ENCODE measurements around the gene STN1. TPM values are rescaled to one million over a fixed set of nuclear protein-coding genes. Genes with fewer than 3 reads are reported as not detected.
A peak's percentile ranks its signal among the peaks of the same experiment; 100 is the strongest.

STN1 gene
- 28.7 TPM for total RNA-seq

GRCh38 chr10:103918053-103918846, at the start of gene STN1:
STN1 (minus strand) TSS chr10:103918184; CDS start chr10:103917594, 590 bp downstream.
- H3K4me3 ChIP-seq (ENCODE audit: low read length) = peak within 1 kb of the TSS; percentile 94
- H3K27me3 ChIP-seq (ENCODE audit: insufficient read depth, low read length) = no peaks in the 10 kb centered on the region

GRCh38 chr10:103967448-103968071, 49.6 kb upstream of the STN1 start:
- Histone ChIP-seq H3K4me3 (ENCODE audit: low read length) (peak overlapping the region; percentile 91), H3K9me3 (ENCODE audit: low read depth, low read length) (no peaks in the 10 kb centered on the region), H3K4me1 (ENCODE audit: insufficient read depth, low read length) (peaks cover 28% of the 10 kb centered on the region)

More at GRCh38 chr10:103918053-103918846, at the start of gene STN1:
- Histone ChIP-seq H3K4me1 (ENCODE audit: insufficient read depth, low read length) (peaks cover 60% of the 10 kb centered on the region), H3K9me3 (ENCODE audit: low read depth, low read length) (no peaks in the 10 kb centered on the region)

GRCh38 chr10:103966671-103967447, 48.9 kb upstream of the STN1 start, which contains the start of gene SLK:
SLK (plus strand) TSS chr10:103967140; CDS start chr10:103967746, 606 bp downstream.
- Histone ChIP-seq H3K9me3 (ENCODE audit: low read depth, low read length) (no peaks in the 10 kb centered on the region), H3K4me1 (ENCODE audit: insufficient read depth, low read length) (peaks cover 28% of the 10 kb centered on the region), H3K27me3 (ENCODE audit: insufficient read depth, low read length) (no peaks in the 10 kb centered on the region), H3K4me3 (ENCODE audit: low read length) (peak within 1 kb of the TSS; percentile 91)

More at GRCh38 chr10:103967448-103968071, 49.6 kb upstream of the STN1 start:
- no peaks in the 10 kb centered on the region for H3K27me3 ChIP-seq (ENCODE audit: insufficient read depth, low read length)

- H3K4me3 ChIP-seq (ENCODE audit: low read length) = no peak overlapping the region
- no peaks in the 10 kb centered on the region for H3K4me1 ChIP-seq (ENCODE audit: insufficient read depth, low read length)
- no peaks in the 10 kb centered on the region for H3K27me3 ChIP-seq (ENCODE audit: insufficient read depth, low read length)
- no peaks in the 10 kb centered on the region for H3K9me3 ChIP-seq (ENCODE audit: low read depth, low read length)
These were observed 42.1 kb upstream of the STN1 start for GRCh38 chr10:103960103-103960502.

- Histone ChIP-seq H3K4me3 (ENCODE audit: low read length) (no peak overlapping the region), H3K4me1 (ENCODE audit: insufficient read depth, low read length) (no peaks in the 10 kb centered on the region), H3K9me3 (ENCODE audit: low read depth, low read length) (no peaks in the 10 kb centered on the region), H3K27me3 (ENCODE audit: insufficient read depth, low read length) (no peaks in the 10 kb centered on the region)
These were observed 41.0 kb upstream of the STN1 start for GRCh38 chr10:103958996-103959395.

GRCh38 chr10:103954543-103954942, 36.6 kb upstream of the STN1 start:
- H3K9me3 ChIP-seq (ENCODE audit: low read depth, low read length) = no peaks in the 10 kb centered on the region
- H3K4me3 ChIP-seq (ENCODE audit: low read length) = no peak overlapping the region
- no peaks in the 10 kb centered on the region for H3K27me3 ChIP-seq (ENCODE audit: insufficient read depth, low read length)
- H3K4me1 ChIP-seq (ENCODE audit: insufficient read depth, low read length) = no peaks in the 10 kb centered on the region

- Histone ChIP-seq H3K9me3 (ENCODE audit: low read depth, low read length) (no peaks in the 10 kb centered on the region), H3K4me3 (ENCODE audit: low read length) (no peak overlapping the region), H3K4me1 (ENCODE audit: insufficient read depth, low read length) (no peaks in the 10 kb centered on the region), H3K27me3 (ENCODE audit: insufficient read depth, low read length) (no peaks in the 10 kb centered on the region)
These were observed 34.0 kb upstream of the STN1 start for GRCh38 chr10:103951942-103952341.

GRCh38 chr10:103951183-103951582, 33.2 kb upstream of the STN1 start:
- Histone ChIP-seq H3K27me3 (ENCODE audit: insufficient read depth, low read length) (no peaks in the 10 kb centered on the region), H3K9me3 (ENCODE audit: low read depth, low read length) (no peaks in the 10 kb centered on the region), H3K4me1 (ENCODE audit: insufficient read depth, low read length) (no peaks in the 10 kb centered on the region)

GRCh38 chr10:103949728-103950127, 31.7 kb upstream of the STN1 start:
- H3K9me3 ChIP-seq (ENCODE audit: low read depth, low read length) = no peaks in the 10 kb centered on the region

More at GRCh38 chr10:103951183-103951582, 33.2 kb upstream of the STN1 start:
- H3K4me3 ChIP-seq (ENCODE audit: low read length) = no peak overlapping the region

GRCh38 chr10:103947799-103948516, 30.0 kb upstream of the STN1 start:
- H3K4me3 ChIP-seq (ENCODE audit: low read length) = no peak overlapping the region
- H3K4me1 ChIP-seq (ENCODE audit: insufficient read depth, low read length) = no peaks in the 10 kb centered on the region
- H3K27me3 ChIP-seq (ENCODE audit: insufficient read depth, low read length) = no peaks in the 10 kb centered on the region
- H3K9me3 ChIP-seq (ENCODE audit: low read depth, low read length) = no peaks in the 10 kb centered on the region

More at GRCh38 chr10:103949728-103950127, 31.7 kb upstream of the STN1 start:
- Histone ChIP-seq H3K4me1 (ENCODE audit: insufficient read depth, low read length) (no peaks in the 10 kb centered on the region), H3K4me3 (ENCODE audit: low read length) (no peak overlapping the region), H3K27me3 (ENCODE audit: insufficient read depth, low read length) (no peaks in the 10 kb centered on the region)

GRCh38 chr10:103942866-103943265, 24.9 kb upstream of the STN1 start:
- H3K9me3 ChIP-seq (ENCODE audit: low read depth, low read length) = no peaks in the 10 kb centered on the region

GRCh38 chr10:103941801-103942200, 23.8 kb upstream of the STN1 start:
- Histone ChIP-seq H3K27me3 (ENCODE audit: insufficient read depth, low read length) (no peaks in the 10 kb centered on the region), H3K4me1 (ENCODE audit: insufficient read depth, low read length) (no peaks in the 10 kb centered on the region), H3K4me3 (ENCODE audit: low read length) (no peak overlapping the region), H3K9me3 (ENCODE audit: low read depth, low read length) (no peaks in the 10 kb centered on the region)

More at GRCh38 chr10:103942866-103943265, 24.9 kb upstream of the STN1 start:
- H3K4me1 ChIP-seq (ENCODE audit: insufficient read depth, low read length) = no peaks in the 10 kb centered on the region
- H3K4me3 ChIP-seq (ENCODE audit: low read length) = no peak overlapping the region
- H3K27me3 ChIP-seq (ENCODE audit: insufficient read depth, low read length) = no peaks in the 10 kb centered on the region

GRCh38 chr10:103939522-103939921, 21.5 kb upstream of the STN1 start:
- no peaks in the 10 kb centered on the region for H3K27me3 ChIP-seq (ENCODE audit: insufficient read depth, low read length)
- no peaks in the 10 kb centered on the region for H3K9me3 ChIP-seq (ENCODE audit: low read depth, low read length)
- no peak overlapping the region for H3K4me3 ChIP-seq (ENCODE audit: low read length)
- H3K4me1 ChIP-seq (ENCODE audit: insufficient read depth, low read length) = no peaks in the 10 kb centered on the region

GRCh38 chr10:103936022-103936421, 18.0 kb upstream of the STN1 start:
- Histone ChIP-seq H3K9me3 (ENCODE audit: low read depth, low read length) (no peaks in the 10 kb centered on the region), H3K27me3 (ENCODE audit: insufficient read depth, low read length) (no peaks in the 10 kb centered on the region), H3K4me3 (ENCODE audit: low read length) (no peak overlapping the region), H3K4me1 (ENCODE audit: insufficient read depth, low read length) (no peaks in the 10 kb centered on the region)
